Cardiac septum (tissue), 1 donor: ENCODE results near the gene ATXN1. TPM values are rescaled to one million over a fixed set of nuclear protein-coding genes. Genes with fewer than 3 reads are reported as not detected.
"Not testable (repeated sequence)": the region's sequence is repeated elsewhere in the genome, so short reads cannot be mapped to it uniquely, and the experiment has no call there.

Source experiments
- DNase-seq: peaks from one replicate; pipeline ENCODE4 v3.0.0-alpha.2; 2020; ENCODE audit warnings: low spot score
- intact Hi-C: fragments of 100-400 bp; cut with DNase I; formaldehyde crosslinking; loops from one replicate; pipeline ENCODE4 v1.14.0; 2022
- total RNA-seq: library from RNA; stranded (reverse); fragmentation: NEBNext Ultra II Directional; extraction: Animal tissue kit (Norgen Biotek cat#: 25700); gene quantifications from one replicate; pipeline ENCODE4 v1.2.1, GENCODE V29; 2021
- donor health status: DM: no; HTN: no; CAD: no.

The ATXN1 gene
- total RNA-seq, 1 donor from 2014 or later: 40.2 TPM

- intact Hi-C loops: not testable (repeated sequence)
- peak; percentile 89 for DNase-seq
Observed at GRCh38 chr6:16706491-16706890, 54.8 kb downstream of the ATXN1 start.

- DNase-seq: no peak
- intact Hi-C loops: no loop called here
Observed at GRCh38 chr6:16706029-16706428, 55.2 kb downstream of the ATXN1 start.

GRCh38 chr6:16705081-16705993 lies 55.9 kb downstream of the ATXN1 start:
- DNase-seq: no peak
- intact Hi-C loops: no loop called here

- no peak for DNase-seq
- intact Hi-C loops: no loop called here
Observed at GRCh38 chr6:16704401-16705045, 56.7 kb downstream of the ATXN1 start.

GRCh38 chr6:16702627-16703378 lies 58.5 kb downstream of the ATXN1 start:
- DNase-seq, intact Hi-C loops: not testable (repeated sequence)

- DNase-seq: no peak
- intact Hi-C loops: no loop called here
Observed at GRCh38 chr6:16700916-16701234, 60.4 kb downstream of the ATXN1 start.

GRCh38 chr6:16700202-16700915 lies 60.9 kb downstream of the ATXN1 start:
- no peak for DNase-seq
- intact Hi-C loops: no loop called here

GRCh38 chr6:16698997-16699868 lies 62.0 kb downstream of the ATXN1 start:
- DNase-seq: no peak
- intact Hi-C loops: no loop called here

GRCh38 chr6:16698162-16698533 lies 63.1 kb downstream of the ATXN1 start:
- DNase-seq: no peak
- intact Hi-C loops: no loop called here

GRCh38 chr6:16697437-16698161 lies 63.7 kb downstream of the ATXN1 start:
- intact Hi-C loops: no loop called here
- no peak for DNase-seq

- DNase-seq: no peak
- intact Hi-C loops: no loop called here
Observed at GRCh38 chr6:16696496-16696895, 64.8 kb downstream of the ATXN1 start.

- intact Hi-C loops: no loop called here
- DNase-seq: no peak
Observed at GRCh38 chr6:16694781-16695578, 66.3 kb downstream of the ATXN1 start.

- DNase-seq: no peak
- intact Hi-C loops: no loop called here
Observed at GRCh38 chr6:16691324-16691723, 69.9 kb downstream of the ATXN1 start.

GRCh38 chr6:16690608-16691142 lies 70.6 kb downstream of the ATXN1 start:
- intact Hi-C loops: no loop called here
- no peak for DNase-seq

GRCh38 chr6:16689788-16690607 lies 71.3 kb downstream of the ATXN1 start:
- DNase-seq: no peak
- intact Hi-C loops: no loop called here

GRCh38 chr6:16688984-16689636 lies 72.2 kb downstream of the ATXN1 start:
- intact Hi-C loops: no loop called here
- DNase-seq: no peak
